ACHN (cell line): ENCODE measurements around the gene AGPS.

Experiments
- DNase-seq: peaks from one replicate; pipeline ENCODE4 v3.0.0-alpha.2; 2015
- in situ Hi-C: cut with HindIII; loops from 2 replicates; pipeline ENCODE4 v1.10.0; 2017; ENCODE audit warnings: low sequenced_read_pairs, low pct_ligation_motif_present, low pct_unique_long_range_greater_than_20kb

AGPS gene

DNA sequence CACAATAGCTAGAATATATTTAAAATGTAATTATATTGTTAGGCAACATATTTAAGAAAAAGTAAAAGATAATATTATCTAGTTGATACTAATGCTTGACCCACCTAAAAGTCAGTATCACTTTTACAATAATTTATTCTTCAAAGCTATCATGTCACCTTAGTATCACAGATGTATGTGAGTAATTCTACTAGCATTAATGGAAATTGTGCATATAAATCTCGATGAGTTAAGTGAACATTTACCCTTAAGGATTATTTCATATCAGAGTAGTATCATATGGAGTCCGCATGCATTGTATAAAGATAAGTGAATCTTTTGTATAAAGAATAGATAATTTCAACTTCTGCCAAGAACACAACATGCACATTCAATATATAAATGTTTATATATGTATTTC, 103.4 kb downstream of the AGPS start:
- in situ Hi-C loops = no loop called here
- no peak for DNase-seq

DNA sequence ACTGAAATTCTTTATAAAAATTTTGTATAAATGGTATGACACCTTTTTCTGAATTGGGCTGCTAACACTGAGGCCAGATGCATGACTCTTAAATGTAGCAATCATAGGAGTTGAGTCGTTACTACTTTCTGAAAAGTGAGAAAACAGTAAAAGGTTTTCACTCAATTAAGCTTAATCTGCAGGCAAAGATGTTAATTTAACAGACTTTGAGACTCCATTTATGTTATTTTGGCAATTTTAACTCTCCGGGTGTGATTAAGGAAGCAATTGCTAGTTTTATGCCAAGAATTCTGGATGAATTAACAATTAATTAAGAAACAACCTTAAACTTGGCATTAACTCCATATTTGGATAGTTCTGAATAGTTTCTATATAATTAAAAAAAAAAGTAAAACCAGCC, 104.3 kb downstream of the AGPS start:
- in situ Hi-C loops = no loop called here
- no peak for DNase-seq

DNA sequence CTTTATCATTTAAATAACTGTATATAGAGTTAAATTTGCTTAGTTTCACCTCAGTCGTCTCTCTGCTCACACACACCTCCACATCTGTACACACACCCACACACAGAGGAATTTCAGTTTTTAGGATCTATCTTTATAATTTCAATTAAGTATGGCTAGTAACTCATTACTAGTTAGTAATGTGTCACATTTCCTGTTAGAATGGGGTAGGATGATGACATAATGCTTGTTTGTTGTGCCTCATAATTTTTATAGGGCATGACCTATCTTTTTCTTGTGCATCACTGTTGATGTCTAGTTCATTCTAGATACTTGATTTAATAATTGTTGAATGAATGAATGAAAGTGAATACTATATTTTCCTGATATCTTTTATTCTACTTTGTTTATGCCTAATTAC, 108.6 kb downstream of the AGPS start:
- in situ Hi-C loops = no loop called here
- DNase-seq = no peak

DNA sequence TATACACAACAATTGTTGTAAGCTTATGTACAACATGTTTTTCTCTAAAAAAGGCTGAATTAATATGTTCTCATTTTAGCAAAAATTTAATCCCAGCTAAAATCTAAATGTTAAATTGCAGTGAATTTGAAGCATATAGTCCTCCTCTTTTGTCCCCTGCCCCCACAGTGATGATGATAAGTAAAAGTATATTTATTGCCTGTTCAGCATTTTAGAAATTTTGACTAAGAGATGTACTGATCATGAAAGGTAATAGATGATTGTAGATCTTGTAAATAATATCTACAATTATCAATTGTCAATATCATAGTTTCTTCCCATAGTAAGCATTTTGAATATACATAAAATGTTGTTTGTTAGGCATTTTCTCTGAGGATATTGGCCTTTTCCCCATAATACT, 113.9 kb downstream of the AGPS start:
- in situ Hi-C loops = no loop called here
- no peak for DNase-seq

DNA sequence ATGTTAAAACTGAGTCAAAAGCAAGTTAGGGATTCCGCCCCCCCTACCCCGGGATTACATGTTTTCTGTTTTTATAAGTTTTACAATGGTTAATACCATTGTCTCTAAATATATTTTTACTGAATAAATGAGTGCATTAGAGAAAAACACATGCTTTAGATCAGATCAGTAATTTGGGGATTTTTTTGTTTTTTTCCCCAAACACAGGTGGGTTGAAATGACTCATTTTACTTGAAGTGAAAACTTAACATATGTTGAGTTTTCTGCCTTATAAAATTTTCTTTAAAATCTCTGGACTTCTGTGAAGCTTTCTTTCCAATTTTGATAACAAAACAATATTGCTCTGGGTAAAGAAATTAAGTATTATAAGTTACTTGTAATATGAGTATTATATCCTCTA, 114.4 kb downstream of the AGPS start:
- in situ Hi-C loops = no loop called here
- DNase-seq = no peak

DNA sequence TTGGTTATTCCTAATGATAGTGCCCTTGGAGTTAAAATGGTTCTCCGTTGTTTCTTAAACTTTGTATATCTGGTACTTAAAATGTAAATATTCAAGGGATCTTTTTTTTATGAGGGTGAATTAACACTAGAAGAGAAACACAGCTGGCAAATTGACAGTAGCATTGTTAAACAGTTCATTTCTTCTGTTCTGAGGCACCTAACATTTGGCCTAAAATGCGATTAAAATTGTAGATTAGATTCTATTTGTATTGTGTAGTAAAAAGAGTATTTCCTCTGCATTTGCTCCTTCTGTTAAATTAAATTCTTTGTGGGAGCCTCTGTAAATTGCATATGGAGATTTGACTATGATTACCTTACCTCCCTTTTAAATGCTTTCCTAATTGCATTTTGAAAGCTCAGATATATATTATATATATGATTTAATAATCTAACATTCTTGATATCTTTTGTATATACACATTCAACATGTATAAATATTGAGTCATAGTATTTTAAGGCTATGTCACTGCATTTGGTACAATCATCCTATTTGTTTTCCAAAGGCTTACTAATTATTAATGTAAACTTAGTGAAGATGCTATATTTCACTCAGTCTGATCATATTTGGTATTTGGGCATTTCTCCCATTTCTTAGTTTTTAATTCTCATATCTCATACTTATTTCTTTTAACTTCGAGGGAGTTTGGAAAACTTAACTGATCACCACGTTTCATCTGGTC, 124.4 kb downstream of the AGPS start:
- in situ Hi-C loops = no loop called here
- DNase-seq = no peak

DNA sequence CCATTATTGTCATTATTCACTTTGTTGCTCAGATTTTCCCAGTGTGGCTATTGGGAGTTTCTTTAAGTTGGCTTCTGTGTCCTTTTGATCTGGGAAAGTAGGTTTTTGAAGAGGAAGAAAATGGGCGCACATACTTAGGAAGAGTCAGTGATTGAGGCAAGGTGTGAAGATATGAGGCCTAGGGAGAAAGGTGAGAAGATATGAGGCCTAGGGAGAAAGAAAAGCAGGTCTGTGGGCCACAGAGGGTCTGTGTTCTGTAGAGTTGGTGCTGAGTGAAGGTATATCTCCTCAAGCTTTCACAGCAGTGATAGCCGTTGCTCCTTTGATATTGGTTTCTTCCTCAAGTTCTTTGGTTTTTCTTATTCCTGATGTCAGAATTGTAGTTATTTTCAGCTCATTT, 126.2 kb downstream of the AGPS start:
- no peak for DNase-seq
- in situ Hi-C loops = no loop called here

DNA sequence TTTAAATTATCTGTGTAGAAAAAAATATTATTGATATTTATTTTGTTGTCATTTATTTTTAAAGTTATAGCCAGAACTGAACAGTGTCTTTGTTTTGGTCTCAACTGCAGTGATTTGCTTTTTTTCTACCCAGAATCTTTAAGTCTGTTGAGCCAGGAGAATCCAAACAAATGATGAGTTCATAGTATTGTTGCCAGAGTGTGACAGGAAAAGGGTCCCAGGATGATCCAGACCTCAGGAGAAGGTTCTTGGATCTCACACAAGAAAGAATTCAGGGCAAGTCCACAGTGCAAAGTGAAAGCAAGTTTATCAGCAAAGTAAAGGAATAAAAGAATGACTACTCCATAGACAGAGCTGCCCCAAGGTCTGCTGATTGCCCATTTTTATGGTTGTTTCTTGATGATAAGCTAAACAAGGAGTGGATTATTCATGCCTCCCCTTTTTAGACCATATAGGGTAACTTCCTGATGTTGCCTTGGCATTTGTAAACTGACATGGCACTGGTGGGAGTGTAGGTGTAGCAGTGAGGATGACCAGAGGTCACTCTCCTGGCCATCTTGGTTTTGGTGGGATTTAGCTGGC, 127.1 kb downstream of the AGPS start:
- in situ Hi-C loops = no loop called here

DNA sequence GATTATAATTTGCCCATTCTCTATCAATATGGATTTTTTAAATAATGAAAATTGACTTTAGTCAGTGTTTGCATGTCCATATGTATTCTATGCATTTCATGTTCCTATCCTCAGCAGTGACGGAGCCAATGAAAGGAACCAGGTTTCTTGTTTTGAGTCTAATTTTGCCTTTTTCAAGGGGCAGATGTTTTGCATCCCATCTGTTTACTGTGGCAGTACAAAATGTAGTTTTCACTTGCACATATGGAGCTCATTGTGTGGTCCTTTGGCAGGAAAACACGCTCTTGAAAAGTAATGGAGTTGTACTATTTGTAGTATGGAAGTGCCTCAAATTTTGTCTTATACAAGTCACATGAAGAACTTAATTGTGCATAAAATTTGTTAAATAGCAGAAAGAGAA, 127.8 kb downstream of the AGPS start:
- in situ Hi-C loops = no loop called here
- no peak for DNase-seq

More for the DNA sequence above, 127.1 kb downstream of the AGPS start:
- DNase-seq = no peak

DNA sequence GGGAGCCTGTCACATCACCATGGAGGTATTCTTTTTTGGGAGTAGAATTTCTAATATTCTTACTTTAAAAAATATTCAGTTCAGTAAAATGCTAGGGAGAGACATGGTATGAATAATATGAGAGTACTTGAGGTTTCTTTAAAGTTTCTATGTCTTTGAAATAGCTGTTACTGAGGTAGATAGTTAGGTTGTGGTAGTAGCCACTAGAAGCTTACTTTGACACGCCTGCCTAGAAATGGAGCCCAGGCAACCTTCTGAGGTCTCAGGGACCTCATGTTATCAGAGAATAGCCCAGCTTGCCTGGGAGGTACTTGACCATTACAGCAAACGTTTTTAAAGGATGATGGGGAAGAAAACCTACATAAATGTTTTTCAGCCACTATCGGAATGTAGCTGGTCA, 131.2 kb downstream of the AGPS start:
- DNase-seq = no peak
- in situ Hi-C loops = no loop called here

DNA sequence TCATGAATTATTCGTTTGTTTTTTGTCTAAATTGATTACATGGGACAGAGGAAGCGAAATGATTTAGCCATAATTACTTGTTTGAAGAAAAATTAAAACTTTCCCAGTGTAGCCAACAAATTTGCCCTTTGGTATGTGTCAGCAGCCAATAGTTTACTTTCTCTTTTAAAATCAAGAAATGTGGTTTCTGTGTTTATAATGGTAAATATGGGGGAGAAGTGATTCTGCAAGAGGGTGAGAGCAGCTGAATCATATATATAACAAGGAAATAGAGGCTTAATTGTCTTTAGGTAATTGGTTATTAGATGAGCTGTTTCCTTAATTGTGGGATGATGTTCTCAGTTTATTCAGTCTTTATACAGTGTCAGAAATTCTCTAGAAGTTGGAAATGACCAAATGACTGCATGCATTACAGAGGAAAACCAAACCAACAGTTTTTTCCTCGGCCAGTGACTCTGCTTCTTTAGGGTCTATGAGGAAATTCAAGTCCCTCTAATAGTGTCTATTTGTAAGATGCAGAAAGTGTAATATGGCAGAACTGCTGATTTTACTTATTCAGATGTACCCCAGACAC, 132.9 kb downstream of the AGPS start:
- DNase-seq = no peak
- in situ Hi-C loops = no loop called here

DNA sequence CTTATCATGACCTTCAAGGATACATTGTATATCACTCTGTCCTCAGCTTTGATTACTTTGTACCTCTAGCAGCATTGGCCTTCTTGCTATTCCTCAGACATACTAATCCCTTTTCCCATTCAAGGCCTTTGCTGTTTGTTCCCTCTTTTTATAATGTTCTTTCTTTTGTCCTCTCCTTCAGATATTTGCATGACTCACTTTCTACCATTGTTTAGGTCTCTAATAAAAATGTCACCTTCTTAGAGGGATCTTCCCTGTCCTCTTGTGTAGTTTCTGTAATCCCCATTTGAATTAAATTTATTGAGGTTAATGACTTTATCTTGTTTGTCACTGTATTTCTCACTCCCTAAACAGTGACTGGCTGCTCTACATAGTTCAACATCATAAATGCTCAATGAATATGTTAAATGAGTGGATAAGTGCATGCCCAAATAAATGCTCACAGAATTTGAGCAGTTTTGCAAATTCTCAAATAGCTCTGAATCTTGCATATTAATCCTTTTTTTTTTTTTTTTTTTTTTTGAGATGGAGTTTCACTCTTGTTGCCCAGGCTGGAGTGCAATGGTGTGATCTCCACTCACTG, 135.9 kb downstream of the AGPS start:
- in situ Hi-C loops = no loop called here
- no peak for DNase-seq

DNA sequence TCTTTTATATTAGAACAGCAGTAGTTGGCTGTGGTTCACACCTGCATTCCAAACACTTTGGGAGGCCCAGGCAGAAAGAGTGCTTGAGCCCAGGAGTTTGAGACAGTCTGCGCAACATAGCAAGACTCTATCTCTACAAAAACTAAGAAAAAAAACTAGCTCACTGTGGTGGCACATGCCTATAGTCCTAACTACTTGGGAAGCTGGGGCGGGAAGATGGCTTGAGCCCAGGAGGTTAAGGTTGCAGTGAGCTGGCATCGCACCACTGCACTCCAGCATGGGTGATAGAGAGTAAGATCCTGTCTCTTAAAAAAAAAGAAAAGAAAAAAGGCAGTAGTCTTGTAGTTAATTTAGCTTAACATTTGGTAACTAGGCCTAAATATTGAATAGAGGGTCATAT, 136.6 kb downstream of the AGPS start:
- no peak for DNase-seq
- in situ Hi-C loops = no loop called here

DNA sequence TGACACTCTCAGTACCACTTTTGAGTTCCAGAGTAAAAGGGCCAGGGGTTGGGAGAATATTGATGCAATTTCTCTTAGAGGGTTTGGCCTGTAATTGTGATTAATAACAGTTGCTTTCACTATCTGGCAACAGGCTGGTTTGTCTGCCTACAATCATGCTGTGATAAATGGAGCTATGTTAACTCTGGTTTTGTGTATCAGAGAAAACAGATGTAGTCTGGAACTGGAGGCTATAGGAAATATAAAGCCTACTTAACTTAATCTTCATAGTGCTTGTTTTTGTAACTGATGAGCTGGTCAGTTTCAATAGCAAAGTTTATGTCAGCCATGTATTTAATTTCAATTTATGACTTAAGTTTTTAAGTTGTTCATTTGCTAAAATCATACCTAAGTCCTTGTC, 138.0 kb downstream of the AGPS start:
- in situ Hi-C loops = no loop called here
- DNase-seq = no peak

DNA sequence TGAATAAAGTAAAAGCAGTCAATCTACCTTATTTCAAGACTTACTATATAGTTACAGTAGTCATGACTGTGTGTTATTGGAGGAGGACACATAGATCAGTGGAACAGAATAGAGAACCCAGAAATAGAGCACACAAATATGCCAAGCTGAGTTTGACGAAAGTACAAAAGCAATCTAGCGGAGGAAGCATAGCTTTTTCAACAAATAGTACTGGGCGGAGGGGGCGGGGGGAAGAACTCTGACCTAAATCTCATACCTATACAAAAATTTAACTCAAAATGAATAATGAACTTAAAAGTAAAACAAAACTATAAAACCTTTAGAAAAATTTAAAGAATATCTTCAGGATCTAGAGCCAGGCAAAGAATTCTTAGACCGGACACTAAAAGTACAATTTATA, 139.1 kb downstream of the AGPS start:
- no peak for DNase-seq
- in situ Hi-C loops = no loop called here

DNA sequence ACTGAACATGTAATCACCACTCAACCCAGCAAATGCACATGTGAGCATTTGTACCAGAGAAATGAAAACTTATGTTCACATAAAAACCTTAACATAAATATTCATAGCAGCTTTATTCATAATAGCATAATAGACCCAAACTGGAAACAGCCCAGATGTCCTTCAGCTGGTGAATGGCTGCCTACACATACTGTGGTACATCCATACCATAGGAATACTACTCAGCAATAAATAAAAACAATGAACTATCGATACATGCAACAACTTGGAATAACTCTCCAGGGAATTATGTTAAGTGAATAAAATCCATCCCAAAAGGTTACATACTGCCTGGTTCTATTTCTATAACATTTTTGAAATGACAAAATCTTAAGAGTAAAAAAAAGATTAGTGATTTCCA, 140.0 kb downstream of the AGPS start:
- in situ Hi-C loops = no loop called here

DNA sequence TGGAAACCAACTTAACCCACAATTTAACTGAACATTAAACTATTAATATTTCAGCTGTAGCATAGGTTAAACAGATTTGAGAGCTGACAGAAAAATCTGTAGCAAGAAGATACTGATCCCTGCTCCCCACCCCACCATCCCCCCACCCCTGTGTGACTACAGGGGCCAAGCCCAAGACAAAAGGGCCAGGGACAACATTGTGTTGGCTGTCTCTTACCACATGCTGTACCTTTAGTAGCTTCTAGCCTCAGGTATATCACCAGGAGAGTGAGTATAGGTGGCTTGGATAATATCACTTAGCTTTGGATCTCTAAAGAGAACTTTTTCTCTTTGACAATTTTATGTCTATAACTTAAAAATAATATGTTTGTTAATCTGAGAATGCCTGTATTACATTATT, 140.7 kb downstream of the AGPS start:
- in situ Hi-C loops = no loop called here
- no peak for DNase-seq

More for the DNA sequence above, 140.0 kb downstream of the AGPS start:
- DNase-seq = no peak

DNA sequence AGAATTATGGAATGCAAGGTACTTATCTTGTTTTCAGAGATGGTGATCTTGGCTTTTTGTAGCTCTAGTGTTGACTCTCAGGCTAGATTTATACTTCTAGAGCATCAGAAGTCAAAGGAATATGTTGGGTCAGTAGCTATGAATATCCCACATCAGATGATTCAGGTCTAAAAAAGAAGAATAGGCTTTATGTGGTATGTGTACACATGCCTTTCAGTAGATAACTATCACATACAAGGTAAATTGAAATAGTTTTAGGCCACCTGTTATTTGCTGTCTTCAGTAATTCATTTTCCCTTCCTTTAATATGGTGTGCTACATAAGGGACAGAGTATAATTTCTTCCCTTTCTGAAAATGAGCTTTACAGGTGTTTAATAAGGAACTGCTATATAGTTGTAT, 142.4 kb downstream of the AGPS start:
- DNase-seq = no peak
- in situ Hi-C loops = no loop called here

DNA sequence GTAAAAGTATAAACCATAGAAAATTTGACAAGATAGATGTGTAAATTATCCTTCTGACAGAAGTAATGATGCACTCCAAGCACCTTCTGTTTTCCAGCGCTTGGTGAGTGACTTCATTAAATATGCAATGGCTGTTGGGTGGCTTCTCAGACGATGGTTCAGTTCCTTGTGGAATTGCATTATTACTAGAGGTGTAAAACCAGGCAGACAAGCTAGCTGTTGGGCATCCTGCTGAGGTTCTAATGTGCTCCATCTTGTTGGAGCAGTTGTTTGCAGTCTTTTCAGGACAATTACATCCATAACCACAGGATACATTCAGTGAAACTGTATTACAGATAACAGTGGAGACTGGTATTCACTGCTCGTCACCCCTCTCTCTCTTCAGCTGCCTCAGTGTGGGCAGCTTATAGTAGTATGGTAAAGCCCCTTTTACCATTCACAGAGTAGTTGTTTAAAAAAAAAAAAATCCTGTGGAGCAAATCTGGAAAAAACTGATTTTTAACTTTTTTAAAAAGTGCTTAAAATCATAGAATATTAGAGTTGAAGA, 143.5 kb downstream of the AGPS start:
- DNase-seq = no peak
- in situ Hi-C loops = no loop called here

DNA sequence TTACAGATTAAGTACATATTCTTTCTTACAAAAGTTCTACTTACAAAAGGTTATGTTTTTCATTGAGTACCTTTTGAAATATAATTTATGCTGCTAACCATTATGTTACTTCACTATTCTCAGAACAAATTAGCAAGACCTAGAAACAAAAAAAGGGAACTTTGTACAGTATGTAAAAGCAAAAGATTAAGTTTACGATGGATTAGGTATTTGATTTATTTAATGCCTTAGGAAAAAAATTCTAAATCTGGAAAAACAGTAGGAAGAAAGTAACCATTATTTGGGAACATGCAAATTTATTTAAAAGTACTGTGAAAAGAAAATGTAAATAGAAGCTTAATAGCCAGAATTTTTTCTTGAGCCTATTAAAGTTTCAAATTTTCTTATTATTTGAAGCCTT, 144.6 kb downstream of the AGPS start:
- in situ Hi-C loops = no loop called here
- DNase-seq = no peak
